Neural cell (in vitro differentiated cells): ENCODE results near the gene AP5B1.

ENCODE experiments used
- EZH2 ChIP-seq: fragments of 200-600, 300-800 bp; shearing (Covaris generic), sonication (generic); IDR thresholded peaks from 2 replicates; pipeline ENCODE4 v1.6.1; 2014; ENCODE audit warnings: antibody characterized with exemption, low read length, borderline replicate concordance, mild to moderate bottlenecking; ENCODE audit not compliant: insufficient read depth, poor library complexity, severe bottlenecking
- POLR2AphosphoS5 ChIP-seq: IDR thresholded peaks from 2 replicates; pipeline ENCODE4 v1.6.1; 2012

DNA sequence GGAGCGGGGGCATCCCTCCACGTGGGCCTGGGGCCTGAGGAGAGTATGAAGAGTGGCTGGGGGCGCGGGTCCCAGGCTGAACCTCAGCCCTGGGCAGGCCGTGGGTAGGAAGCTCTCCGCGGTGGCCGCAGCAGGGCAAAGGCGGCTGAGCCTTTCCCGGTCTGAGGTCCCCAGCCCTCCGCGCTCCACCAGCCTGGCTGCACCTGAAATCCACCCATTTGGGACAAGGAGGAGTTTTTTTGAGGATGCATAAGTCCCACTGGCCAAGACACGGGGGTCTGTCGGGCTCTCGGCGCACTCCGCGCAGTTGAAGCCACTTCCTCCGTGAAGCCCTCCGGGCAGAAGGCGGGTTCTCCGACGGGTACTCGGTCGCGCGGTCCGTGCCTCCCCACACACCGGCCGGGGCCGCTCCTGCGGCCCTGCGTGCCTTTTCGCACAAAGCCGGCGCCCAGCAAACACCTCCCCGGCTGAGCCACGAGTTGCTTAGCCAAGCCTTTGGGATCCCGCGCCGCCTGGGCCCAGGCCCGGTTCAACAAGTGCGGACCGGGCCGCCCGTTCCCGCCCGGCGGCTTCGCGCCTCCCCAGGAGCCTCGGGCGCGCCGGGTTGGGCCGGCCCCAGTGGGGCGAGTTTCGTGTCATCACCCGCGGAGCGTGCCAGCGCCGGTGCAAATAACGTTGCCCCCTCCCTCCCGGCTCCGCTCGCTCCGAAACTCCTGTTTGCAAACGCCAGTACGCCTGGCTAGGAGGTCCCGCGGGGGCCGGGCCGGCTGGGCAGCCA, 5.4 kb upstream of the AP5B1 start:
- TF ChIP-seq EZH2: peak; percentile 67
- no peak for TF ChIP-seq POLR2AphosphoS5
